HG02943 (cell line): ENCODE measurements around the gene ITGB1BP2.
"Not testable (repeated sequence)": the region's sequence is repeated elsewhere in the genome, so short reads cannot be mapped to it uniquely, and the experiment has no call there.

Experiments used
- ATAC-seq: cut with Tn5 transposase; IDR thresholded peaks from one replicate; pipeline ENCODE4 v1.9.1; 2021; ENCODE audit warnings: mild to moderate bottlenecking, low read depth, moderate library complexity; ENCODE audit not compliant: unreplicated experiment

Gene ITGB1BP2

GRCh38 chrX:71301195-71301924 is at the start of gene ITGB1BP2:
Gene ITGB1BP2 (plus strand): TSS chrX:71301750. CDS start chrX:71301807, 57 bp downstream.
- no peak for ATAC-seq

GRCh38 chrX:71252221-71252620 is 49.3 kb upstream of the ITGB1BP2 start:
- no peak for ATAC-seq

- no peak for ATAC-seq
These were observed 48.1 kb upstream of the ITGB1BP2 start for GRCh38 chrX:71253253-71254091.

GRCh38 chrX:71254092-71254963 is 47.2 kb upstream of the ITGB1BP2 start, which contains the start of gene ZMYM3:
Gene ZMYM3 (minus strand): TSS chrX:71254140. CDS start chrX:71253255, 885 bp downstream.
- ATAC-seq = peak; percentile 70

- no peak for ATAC-seq
These were observed 45.5 kb upstream of the ITGB1BP2 start for GRCh38 chrX:71256051-71256450.

- ATAC-seq = no peak
These were observed 44.7 kb upstream of the ITGB1BP2 start for GRCh38 chrX:71256856-71257255.

- ATAC-seq = not testable (repeated sequence)
These were observed 32.9 kb upstream of the ITGB1BP2 start for GRCh38 chrX:71268624-71269023.

- no peak for ATAC-seq
These were observed 31.7 kb upstream of the ITGB1BP2 start for GRCh38 chrX:71269801-71270395.

- ATAC-seq = not testable (repeated sequence)
These were observed 29.2 kb upstream of the ITGB1BP2 start for GRCh38 chrX:71272313-71272712.

GRCh38 chrX:71281300-71281699 is 20.2 kb upstream of the ITGB1BP2 start:
- ATAC-seq = not testable (repeated sequence)

- ATAC-seq = peak; percentile 25
These were observed 18.8 kb upstream of the ITGB1BP2 start for GRCh38 chrX:71282514-71283402.

GRCh38 chrX:71283403-71284143 is 18.0 kb upstream of the ITGB1BP2 start, which contains the start of gene NONO:
Gene NONO (plus strand): TSS chrX:71283635. CDS start chrX:71290638, 7,003 bp downstream.
- peak; percentile 83 for ATAC-seq

GRCh38 chrX:71285929-71286328 is 15.6 kb upstream of the ITGB1BP2 start:
- ATAC-seq = no peak

GRCh38 chrX:71291381-71291780 is 10.2 kb upstream of the ITGB1BP2 start:
- no peak for ATAC-seq

GRCh38 chrX:71292669-71293365 is 8.7 kb upstream of the ITGB1BP2 start:
- ATAC-seq = no peak

GRCh38 chrX:71296806-71297205 is 4.7 kb upstream of the ITGB1BP2 start:
- ATAC-seq = no peak

GRCh38 chrX:71298119-71298518 is 3.4 kb upstream of the ITGB1BP2 start:
- no peak for ATAC-seq

GRCh38 chrX:71300064-71300463 is 1.5 kb upstream of the ITGB1BP2 start:
- not testable (repeated sequence) for ATAC-seq
